Sigmoid colon (tissue), 7 donors: Measurements from ENCODE around the gene MED22. TPM values are rescaled to one million over a fixed set of nuclear protein-coding genes. Genes with fewer than 3 reads are reported as not detected.
A peak's percentile ranks its signal among the peaks of the same experiment; 100 is the strongest.
"Not testable (repeated sequence)": the region's sequence is repeated elsewhere in the genome, so short reads cannot be mapped to it uniquely, and the experiment has no call there.

ENCODE experiments used
- DNase-seq: peaks from one replicate; pipeline ENCODE4 v3.0.0-alpha.2; 2019
- H3K27ac ChIP-seq, 4 donors: fragments of 200-600 bp; sonication (generic); one replicate each; pipeline ENCODE4 v1.5.1; 2016 to 2019; ENCODE audit warnings: mild to moderate bottlenecking in 1 of 4
- H3K27me3 ChIP-seq, 3 donors: fragments of 200-600 bp; sonication (generic); one replicate each; pipeline ENCODE4 v1.5.1; 2019; ENCODE audit warnings: mild to moderate bottlenecking in 1 of 3
- H3K36me3 ChIP-seq, 4 donors: fragments of 200-600 bp; sonication (generic); one replicate each; pipeline ENCODE4 v1.5.1; 2016 to 2019
- H3K4me1 ChIP-seq, 4 donors: fragments of 200-600 bp; sonication (generic); one replicate each; pipeline ENCODE4 v1.5.1; 2017 to 2019
- H3K4me3 ChIP-seq, 4 donors: fragments of 200-600 bp; sonication (generic); one replicate each; pipeline ENCODE4 v1.5.1; 2017 to 2019; ENCODE audit warnings: mild to moderate bottlenecking in 2 of 4, moderate library complexity in 1 of 4
- H3K9me3 ChIP-seq, 4 donors: fragments of 200-600 bp in 3 of 4; sonication (generic) in 3 of 4; one replicate each; pipeline versions ENCODE4 v1.5.1 to v1.6.1; 2013 to 2019
- EP300 ChIP-seq, 4 donors: sonication (generic); formaldehyde crosslinking; IDR thresholded peaks; one replicate each; pipeline ENCODE4 v1.6.1; 2017; ENCODE audit warnings: antibody characterized with exemption in 4 of 4
- POLR2A ChIP-seq, 2 donors: fragments of 450-650 bp; IDR thresholded peaks; one replicate each; pipeline ENCODE4 v1.6.1; 2016; ENCODE audit warnings: antibody characterized with exemption in 2 of 2, mild to moderate bottlenecking in 2 of 2, moderate library complexity in 2 of 2
- POLR2AphosphoS5 ChIP-seq, 4 donors: sonication (generic); formaldehyde crosslinking; IDR thresholded peaks; one replicate each; pipeline ENCODE4 v1.6.1; 2017; ENCODE audit warnings: antibody characterized with exemption in 4 of 4
- WGBS, 2 donors: extraction: QIAGEN DNeasy Blood & Tissue Kit; methylation state at CpG; one replicate each; pipeline ENCODE4 v1.1.7; 2013; 5-methylcytosine and 5-hydroxymethylcytosine counted together
- intact Hi-C: fragments of 100-400 bp; cut with DNase I; formaldehyde crosslinking; loops from one replicate; pipeline ENCODE4 v1.15.1; 2023
- polyA plus RNA-seq, 3 donors: library from polyadenylated mRNA; stranded (reverse); fragments of 200-250 nt; gene quantifications; one replicate each; pipeline ENCODE4 v1.2.3, GENCODE V29; 2013
- total RNA-seq, 4 donors: library from RNA; depleted of rRNA; stranded (reverse); fragments of >200 nt; gene quantifications; one replicate each; pipeline ENCODE4 v1.1.0, GENCODE V29; 2016
- TF ChIP-seq, protein P1 (sequence below), 4 experiments: fragments of 450-650 bp in 3 of 4; fragments of 200-600 bp in 1 of 4; IDR thresholded peaks; one replicate each; pipeline ENCODE4 v1.5.1; 2016 to 2019; ENCODE audit warnings: antibody characterized with exemption in 4 of 4, mild to moderate bottlenecking in 3 of 4, moderate library complexity in 2 of 4
- donor health status: healthy with polysubstance abuse.
- donor health status: Bipolar disorder and iron deficiency.
- donor health status: healthy.

Gene MED22
- total and polyA plus RNA-seq, 7 donors, result 8.4 to 31.3 (median 23.7) TPM

GRCh38 chr9:133322701-133323100, 25.2 kb downstream of the MED22 start:
- Histone ChIP-seq H3K4me3 (no peak overlapping the region), H3K36me3 (no peaks in the 10 kb centered on the region), H3K27me3 (no peaks in the 10 kb centered on the region), H3K9me3 (no peaks in the 10 kb centered on the region), H3K27ac (no peak overlapping the region), H3K4me1 (no peaks in the 10 kb centered on the region)
- WGBS, 2 donors, result 73 to 89% methylated on average over 14 of the region's 14 CpGs
- no peak for TF ChIP-seq EP300 (IDR thresholded peaks at IDR 0.05)
- intact Hi-C loops, result no loop called here
- DNase-seq, result no peak

- Histone ChIP-seq H3K27ac (no peak overlapping the region), H3K4me1 (no peaks in the 10 kb centered on the region), H3K36me3 (no peaks in the 10 kb centered on the region), H3K4me3 (no peak overlapping the region), H3K9me3 (no peaks in the 10 kb centered on the region), H3K27me3 (no peaks in the 10 kb centered on the region)
- DNase-seq, result peak; percentile 56
- 88 to 93% methylated on average over 13 of the region's 13 CpGs for WGBS, 2 donors
- TF ChIP-seq POLR2A (IDR thresholded peaks at IDR 0.05) (no peak), POLR2AphosphoS5 (IDR thresholded peaks at IDR 0.05) (no peak), EP300 (IDR thresholded peaks at IDR 0.05) (no peak)
- TF ChIP-seq, protein P1, sequence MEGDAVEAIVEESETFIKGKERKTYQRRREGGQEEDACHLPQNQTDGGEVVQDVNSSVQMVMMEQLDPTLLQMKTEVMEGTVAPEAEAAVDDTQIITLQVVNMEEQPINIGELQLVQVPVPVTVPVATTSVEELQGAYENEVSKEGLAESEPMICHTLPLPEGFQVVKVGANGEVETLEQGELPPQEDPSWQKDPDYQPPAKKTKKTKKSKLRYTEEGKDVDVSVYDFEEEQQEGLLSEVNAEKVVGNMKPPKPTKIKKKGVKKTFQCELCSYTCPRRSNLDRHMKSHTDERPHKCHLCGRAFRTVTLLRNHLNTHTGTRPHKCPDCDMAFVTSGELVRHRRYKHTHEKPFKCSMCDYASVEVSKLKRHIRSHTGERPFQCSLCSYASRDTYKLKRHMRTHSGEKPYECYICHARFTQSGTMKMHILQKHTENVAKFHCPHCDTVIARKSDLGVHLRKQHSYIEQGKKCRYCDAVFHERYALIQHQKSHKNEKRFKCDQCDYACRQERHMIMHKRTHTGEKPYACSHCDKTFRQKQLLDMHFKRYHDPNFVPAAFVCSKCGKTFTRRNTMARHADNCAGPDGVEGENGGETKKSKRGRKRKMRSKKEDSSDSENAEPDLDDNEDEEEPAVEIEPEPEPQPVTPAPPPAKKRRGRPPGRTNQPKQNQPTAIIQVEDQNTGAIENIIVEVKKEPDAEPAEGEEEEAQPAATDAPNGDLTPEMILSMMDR (IDR thresholded peaks at IDR 0.05), result no peak
- intact Hi-C loops, result no loop called here
Measured at GRCh38 chr9:133321411-133321935, 26.5 kb downstream of the MED22 start.

DNA sequence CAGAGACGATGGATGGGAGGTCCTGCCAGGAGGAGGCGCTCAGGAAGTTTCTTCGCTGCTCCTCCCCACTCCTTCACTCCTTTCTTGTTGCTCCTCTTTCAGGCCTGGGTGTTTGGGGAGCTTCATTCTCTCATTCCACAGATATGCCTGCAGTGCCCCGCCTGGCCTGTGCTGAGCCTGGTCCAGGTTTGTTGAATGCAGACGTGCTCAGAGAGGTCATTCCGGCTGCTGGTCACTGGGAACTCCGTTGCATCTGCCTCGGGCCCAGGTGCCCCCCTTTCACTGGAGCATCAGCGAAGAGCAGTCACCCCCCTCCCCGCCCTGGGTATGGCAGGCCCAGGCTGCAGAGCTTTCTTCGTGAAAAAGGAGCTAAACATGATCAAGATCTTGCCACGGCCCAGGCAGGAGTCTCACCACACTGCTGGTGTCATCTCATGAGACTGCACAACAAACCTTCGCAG, 27.5 kb downstream of the MED22 start:
- peak; percentile 41 for DNase-seq
- intact Hi-C loops, result no loop called here
- 86 to 87% methylated on average over 13 of the region's 13 CpGs for WGBS, 2 donors

DNA sequence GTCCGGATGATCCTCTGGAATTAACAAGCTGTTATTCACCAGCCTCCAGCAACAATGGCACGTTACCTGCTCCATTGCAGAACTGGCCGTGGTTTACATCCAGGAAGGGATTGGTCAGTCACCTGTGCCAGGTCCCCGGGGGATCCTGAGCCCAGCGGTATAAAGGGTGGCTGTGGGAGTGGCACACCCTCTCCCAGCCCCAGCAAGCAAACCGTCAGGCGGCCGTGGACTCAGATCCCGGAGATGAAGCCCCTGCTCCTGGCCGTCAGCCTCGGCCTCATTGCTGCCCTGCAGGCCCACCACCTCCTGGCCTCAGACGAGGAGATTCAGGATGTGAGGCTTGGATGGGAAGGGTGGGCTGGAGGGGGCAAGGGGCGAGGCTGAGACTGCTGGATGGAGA, 30.4 kb downstream of the MED22 start:
- H3K36me3 ChIP-seq, H3K27ac ChIP-seq, H3K27me3 ChIP-seq, H3K9me3 ChIP-seq, H3K4me1 ChIP-seq, H3K4me3 ChIP-seq, intact Hi-C loops: not testable (repeated sequence)
- peak; percentile 39 for DNase-seq
- WGBS, 2 donors, result 85 to 87% methylated on average over 13 of the region's 13 CpGs

More for the DNA sequence above, 27.5 kb downstream of the MED22 start:
- H3K36me3 ChIP-seq, result no peaks in the 10 kb centered on the region
- H3K4me1 ChIP-seq, result no peaks in the 10 kb centered on the region
- TF ChIP-seq POLR2AphosphoS5 (IDR thresholded peaks at IDR 0.05), result no peak
- TF ChIP-seq, protein P1 (IDR thresholded peaks at IDR 0.05), result no peak
- no peak overlapping the region for H3K27ac ChIP-seq
- H3K4me3 ChIP-seq, result no peak overlapping the region
- H3K9me3 ChIP-seq, result no peaks in the 10 kb centered on the region
- no peaks in the 10 kb centered on the region for H3K27me3 ChIP-seq

DNA sequence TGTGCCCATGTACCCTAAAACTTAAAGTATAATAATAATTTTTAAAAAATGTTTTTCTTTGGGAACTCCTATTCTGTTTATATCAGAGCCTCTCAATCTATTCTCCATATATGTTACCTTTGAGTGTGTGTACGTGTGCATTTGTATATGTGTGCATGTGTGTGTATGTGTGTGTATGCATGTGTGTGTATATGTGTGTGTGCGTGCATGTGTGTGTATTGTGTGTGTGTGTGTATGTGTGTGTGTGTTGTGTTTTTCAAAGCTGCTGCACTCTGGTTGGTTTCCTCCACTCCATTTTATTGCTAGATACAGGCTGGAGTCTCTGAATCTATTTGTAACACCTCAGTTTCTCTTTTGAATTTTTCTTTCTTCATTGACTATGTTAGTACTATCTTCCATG, 31.9 kb downstream of the MED22 start:
- no peaks in the 10 kb centered on the region for H3K9me3 ChIP-seq
- no peaks in the 10 kb centered on the region for H3K4me1 ChIP-seq
- no peak for DNase-seq
- no peaks in the 10 kb centered on the region for H3K36me3 ChIP-seq
- no peak overlapping the region for H3K27ac ChIP-seq
- no peaks in the 10 kb centered on the region for H3K27me3 ChIP-seq
- intact Hi-C loops, result no loop called here
- no peak overlapping the region for H3K4me3 ChIP-seq
- no peak for TF ChIP-seq POLR2A (IDR thresholded peaks at IDR 0.05)
- 89 to 91% methylated on average over 2 of the region's 2 CpGs for WGBS, 2 donors

GRCh38 chr9:133309608-133310007, 38.3 kb downstream of the MED22 start:
- H3K4me3 ChIP-seq, result no peak overlapping the region
- H3K4me1 ChIP-seq, result no peaks in the 10 kb centered on the region
- no peaks in the 10 kb centered on the region for H3K36me3 ChIP-seq
- no peak for DNase-seq
- 89 to 90% methylated on average over 6 of the region's 6 CpGs for WGBS, 2 donors
- peaks cover 0 to 3% (median 0%) of the 10 kb centered on the region in 3 donors for H3K27me3 ChIP-seq
- no peak overlapping the region for H3K27ac ChIP-seq
- H3K9me3 ChIP-seq, result no peaks in the 10 kb centered on the region
- TF ChIP-seq POLR2AphosphoS5 (IDR thresholded peaks at IDR 0.05), result no peak
- TF ChIP-seq, protein P1 (IDR thresholded peaks at IDR 0.05), result no peak
- TF ChIP-seq POLR2A (IDR thresholded peaks at IDR 0.05), result no peak
- intact Hi-C loops, result no loop called here
